Sigmoid colon (tissue), 4 donors: Measurements from ENCODE around the gene DDX5.

Experiments
- CTCF ChIP-seq, 4 experiments: fragments of 450-650 bp in 3 of 4; fragments of 200-600 bp in 1 of 4; IDR thresholded peaks; one replicate each; pipeline ENCODE4 v1.5.1; 2016 to 2019; ENCODE audit warnings: antibody characterized with exemption in 4 of 4, mild to moderate bottlenecking in 3 of 4, moderate library complexity in 2 of 4
- EP300 ChIP-seq, 4 donors: sonication (generic); formaldehyde crosslinking; IDR thresholded peaks; one replicate each; pipeline ENCODE4 v1.6.1; 2017; ENCODE audit warnings: antibody characterized with exemption in 4 of 4
- POLR2A ChIP-seq, 2 donors: fragments of 450-650 bp; IDR thresholded peaks; one replicate each; pipeline ENCODE4 v1.6.1; 2016; ENCODE audit warnings: antibody characterized with exemption in 2 of 2, mild to moderate bottlenecking in 2 of 2, moderate library complexity in 2 of 2
- POLR2AphosphoS5 ChIP-seq, 4 donors: sonication (generic); formaldehyde crosslinking; IDR thresholded peaks; one replicate each; pipeline ENCODE4 v1.6.1; 2017; ENCODE audit warnings: antibody characterized with exemption in 4 of 4

DNA sequence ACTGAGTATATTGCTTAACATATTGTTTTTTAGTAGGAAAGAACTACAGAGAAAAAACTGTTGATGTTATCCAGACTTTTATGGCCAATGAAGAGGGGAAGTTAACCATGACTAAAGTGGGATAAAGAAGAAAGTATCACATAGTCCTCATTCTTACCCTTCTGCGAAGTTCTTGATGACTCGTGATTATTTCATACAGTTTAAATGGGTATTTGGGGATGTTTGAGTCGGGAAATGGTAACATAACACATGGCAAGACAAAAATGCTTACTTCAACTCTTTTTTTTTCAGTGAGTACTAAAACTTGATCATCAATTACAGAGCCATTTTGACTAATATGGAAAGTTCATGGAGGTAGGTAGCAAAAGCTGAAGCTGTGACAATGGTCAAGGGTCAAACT is 14.1 kb downstream of the DDX5 start:
- TF ChIP-seq POLR2A (IDR thresholded peaks at IDR 0.05) (no peak), CTCF (IDR thresholded peaks at IDR 0.05) (no peak), EP300 (IDR thresholded peaks at IDR 0.05) (no peak), POLR2AphosphoS5 (IDR thresholded peaks at IDR 0.05) (no peak)
